ENCODE data around the gene USH2A. TPM values are rescaled to one million over a fixed set of nuclear protein-coding genes. Genes with fewer than 3 reads are reported as not detected.

USH2A gene
- total RNA-seq, 1 experiment from 2014 or later = not detected

DNA sequence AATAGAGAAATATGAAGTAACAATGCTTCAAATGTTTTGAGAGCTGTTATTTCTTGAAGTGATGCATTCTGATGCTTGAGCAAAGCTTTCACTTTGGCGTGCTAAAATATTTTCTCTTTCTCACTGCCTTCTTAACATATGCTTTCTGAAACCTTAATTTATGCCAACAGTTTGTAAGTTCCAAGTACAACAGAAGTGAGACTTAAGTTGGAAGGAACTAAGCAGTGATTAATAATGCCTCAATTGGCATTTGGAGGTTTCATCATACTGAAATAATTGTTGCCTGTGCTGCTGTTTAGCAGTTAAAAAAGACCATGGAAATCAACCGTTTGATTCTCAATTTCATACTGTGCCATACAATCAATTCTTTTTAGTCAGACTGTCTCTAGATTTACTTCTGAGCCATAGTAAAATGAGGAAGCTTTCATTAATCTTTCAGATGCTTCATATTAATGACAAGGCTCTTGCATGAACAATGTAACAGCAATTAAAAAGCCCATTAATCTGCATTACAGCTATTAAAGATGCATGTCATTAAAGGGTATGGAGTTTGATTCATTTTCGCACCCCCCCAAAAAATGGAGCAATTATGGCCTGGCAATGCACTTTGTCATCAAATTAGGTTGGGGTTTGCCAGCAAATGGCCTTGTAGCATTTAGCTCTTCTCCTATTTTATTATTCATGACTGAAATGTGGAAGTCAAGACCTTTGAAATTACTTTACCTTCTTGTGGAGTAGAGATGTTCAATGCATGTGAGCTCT lies 375.3 kb downstream of the USH2A start:
- Histone ChIP-seq H3K4me2 (ENCODE audit: low read length) (no peak overlapping the region), H3K4me3 (replicated peaks in 1 of 2; ENCODE audit: low read depth in 1 of 2, low read length in 2 of 2) (no peak overlapping the region), H3K4me1 (ENCODE audit: control insufficient read depth in 1 of 2, insufficient read depth in 2 of 2, low read length in 2 of 2) (no peaks in the 10 kb centered on the region), H3K9me3 (ENCODE audit: control insufficient read depth in 1 of 2, insufficient read depth in 1 of 2, low read depth in 1 of 2, low read length in 2 of 2) (no peaks in the 10 kb centered on the region), H4K20me1 (ENCODE audit: insufficient read depth) (no peaks in the 10 kb centered on the region), H3K9me2 (ENCODE audit: insufficient read depth) (no peaks in the 10 kb centered on the region), H3K27me3 (ENCODE audit: insufficient read depth, low read length) (no peaks in the 10 kb centered on the region), H3K27ac (ENCODE audit: low read depth, low read length) (no peak overlapping the region), H3K9ac (ENCODE audit: low read length) (no peak overlapping the region), H3K36me3 (ENCODE audit: control insufficient read depth in 1 of 2, insufficient read depth in 2 of 2, low read length in 2 of 2) (no peaks in the 10 kb centered on the region), H2AFZ (ENCODE audit: low read depth, low read length, poor library complexity, severe bottlenecking) (no peak overlapping the region), H3K79me2 (ENCODE audit: insufficient read depth, low read length) (no peaks in the 10 kb centered on the region)
- TF ChIP-seq YY1 (IDR thresholded peaks at IDR 0.05; ENCODE audit: extremely low read depth, insufficient replicate concordance, low read depth, low read length) (no peak), CEBPB (IDR thresholded peaks at IDR 0.05; ENCODE audit: low read depth) (no peak), ELF1 (IDR thresholded peaks at IDR 0.05; ENCODE audit: borderline replicate concordance, low read depth) (no peak)
- TF ChIP-seq, protein P1, sequence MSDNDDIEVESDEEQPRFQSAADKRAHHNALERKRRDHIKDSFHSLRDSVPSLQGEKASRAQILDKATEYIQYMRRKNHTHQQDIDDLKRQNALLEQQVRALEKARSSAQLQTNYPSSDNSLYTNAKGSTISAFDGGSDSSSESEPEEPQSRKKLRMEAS (IDR thresholded peaks at IDR 0.05) = no peak
- intact Hi-C loops (cut with micrococcal nuclease) = no loop called here
- POLR2A ChIA-PET = interaction anchor here (0.6 kb wide), 1 partner anchor 51 kb away, joined by 3 read pairs; no protein-coding TSS in a partner anchor
- ATAC-seq (no peak), DNase-seq (ENCODE audit: low read depth, low spot score) (no peak)
- RAD21 ChIA-PET (ENCODE audit: low non-redundant PET in 1 of 2, low total read pairs in 2 of 2, uncharacterized antibody in 2 of 2, unreplicated experiment in 2 of 2) = no interaction called here
- BruUV-seq (replicated peaks) = no TSS peak
- CTCF ChIA-PET = no interaction called here

DNA sequence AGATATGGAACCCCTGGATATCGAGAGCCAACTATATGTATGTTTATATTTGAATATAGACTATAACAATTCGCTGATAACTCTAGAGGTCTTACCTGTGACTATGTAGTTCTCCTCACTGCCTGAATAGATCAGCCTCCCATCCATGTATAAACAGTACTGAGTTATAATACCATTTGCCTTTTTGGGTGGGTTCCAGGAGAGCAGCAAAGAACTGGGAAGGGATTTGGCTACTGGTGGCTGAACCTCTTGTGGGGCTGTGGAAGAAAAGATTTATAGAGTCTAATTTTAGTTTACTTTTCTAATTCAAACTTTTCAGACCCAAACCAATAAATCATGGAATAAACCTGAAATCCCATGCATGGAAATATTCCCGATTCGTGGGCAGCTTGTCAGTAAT lies 376.9 kb downstream of the USH2A start:
- H3K36me3 ChIP-seq (ENCODE audit: control insufficient read depth in 1 of 2, insufficient read depth in 2 of 2, low read length in 2 of 2) = no peaks in the 10 kb centered on the region
- H3K9ac ChIP-seq (ENCODE audit: low read length) = no peak overlapping the region
- DNase-seq (ENCODE audit: low read depth, low spot score) = no peak
- POLR2A ChIA-PET = no interaction called here
- intact Hi-C loops (cut with micrococcal nuclease) = no loop called here
- CTCF ChIA-PET = no interaction called here
- no peaks in the 10 kb centered on the region for H3K79me2 ChIP-seq (ENCODE audit: insufficient read depth, low read length)
- no peaks in the 10 kb centered on the region for H3K9me2 ChIP-seq (ENCODE audit: insufficient read depth)
- H4K20me1 ChIP-seq (ENCODE audit: insufficient read depth) = no peaks in the 10 kb centered on the region
- H3K4me3 ChIP-seq (replicated peaks in 1 of 2; ENCODE audit: low read depth in 1 of 2, low read length in 2 of 2) = no peak overlapping the region
- no peak for ATAC-seq
- H3K9me3 ChIP-seq (ENCODE audit: control insufficient read depth in 1 of 2, insufficient read depth in 1 of 2, low read depth in 1 of 2, low read length in 2 of 2) = no peaks in the 10 kb centered on the region
- no peaks in the 10 kb centered on the region for H3K27me3 ChIP-seq (ENCODE audit: insufficient read depth, low read length)
- no peak overlapping the region for H3K4me2 ChIP-seq (ENCODE audit: low read length)
- no peak overlapping the region for H3K27ac ChIP-seq (ENCODE audit: low read depth, low read length)
- TF ChIP-seq POLR2A (IDR thresholded peaks at IDR 0.05; ENCODE audit: borderline replicate concordance, extremely low read depth, insufficient read depth, insufficient read length) = no peak
- TF ChIP-seq FOSL1 (IDR thresholded peaks at IDR 0.05; ENCODE audit: low read depth) = no peak
- TF ChIP-seq, protein P1 (IDR thresholded peaks at IDR 0.05) = no peak
- no peak for TF ChIP-seq SIN3A (IDR thresholded peaks at IDR 0.05; ENCODE audit: low read depth)
- TF ChIP-seq SP1 (IDR thresholded peaks at IDR 0.05; ENCODE audit: low read depth) = no peak
- TF ChIP-seq SRF (IDR thresholded peaks at IDR 0.05; ENCODE audit: low read depth) = no peak
- no peak for TF ChIP-seq TCF7L2 (IDR thresholded peaks at IDR 0.05; ENCODE audit: borderline replicate concordance, extremely low read depth, insufficient read depth, insufficient read length)
- TF ChIP-seq YY1 (IDR thresholded peaks at IDR 0.05; ENCODE audit: extremely low read depth, insufficient replicate concordance, low read depth, low read length) = no peak
- TF ChIP-seq, protein P2, sequence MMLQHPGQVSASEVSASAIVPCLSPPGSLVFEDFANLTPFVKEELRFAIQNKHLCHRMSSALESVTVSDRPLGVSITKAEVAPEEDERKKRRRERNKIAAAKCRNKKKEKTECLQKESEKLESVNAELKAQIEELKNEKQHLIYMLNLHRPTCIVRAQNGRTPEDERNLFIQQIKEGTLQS (IDR thresholded peaks at IDR 0.05) = no peak
- TF ChIP-seq EZH2 (IDR thresholded peaks at IDR 0.05) = no peak
- RAD21 ChIA-PET (ENCODE audit: low non-redundant PET in 1 of 2, low total read pairs in 2 of 2, uncharacterized antibody in 2 of 2, unreplicated experiment in 2 of 2) = no interaction called here
- BruUV-seq (replicated peaks) = no TSS peak
- H3K4me1 ChIP-seq (ENCODE audit: control insufficient read depth in 1 of 2, insufficient read depth in 2 of 2, low read length in 2 of 2) = no peaks in the 10 kb centered on the region
- no peak overlapping the region for H2AFZ ChIP-seq (ENCODE audit: low read depth, low read length, poor library complexity, severe bottlenecking)

All from HCT116 (cell line).